ENCODE data around the gene ETFRF1.

The ETFRF1 gene

DNA sequence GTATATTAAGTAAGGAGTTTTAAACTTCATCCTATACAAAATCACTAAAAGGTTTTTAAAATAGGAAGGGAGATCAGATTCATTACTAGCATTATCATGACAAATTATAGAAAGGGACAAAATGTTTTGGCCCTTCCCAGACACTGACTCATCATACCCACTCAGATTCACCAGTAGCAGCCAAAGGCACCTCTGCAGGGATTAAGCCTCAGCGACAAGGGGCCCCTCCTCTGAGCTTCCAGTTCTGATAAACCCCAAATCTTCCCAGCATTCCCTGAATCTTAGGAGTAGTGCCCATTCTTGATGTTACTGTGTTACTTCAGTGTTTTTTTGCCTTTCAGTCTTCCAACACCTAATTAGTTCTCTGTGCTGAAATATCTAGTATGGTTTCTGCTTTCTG lies 41.2 kb downstream of the ETFRF1 start:
- DNase-seq: no peak

DNA sequence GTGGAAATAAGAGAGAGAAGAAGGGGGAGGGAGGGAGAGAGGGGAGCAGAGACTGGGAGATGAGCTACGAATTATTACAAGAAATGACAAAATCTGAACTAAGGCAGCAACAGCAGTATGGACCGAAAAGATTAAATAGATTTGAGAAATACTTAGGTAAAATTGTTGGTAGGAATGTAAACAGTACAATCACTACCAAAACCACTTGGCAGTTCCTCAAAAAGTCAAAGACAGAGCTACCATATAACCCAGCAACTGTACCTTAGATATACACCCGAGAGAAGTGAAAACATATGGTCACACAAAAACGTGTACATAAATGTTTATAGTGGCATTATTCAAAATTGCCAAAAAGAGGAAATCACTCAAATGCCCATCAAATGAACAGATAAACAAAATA lies 41.6 kb downstream of the ETFRF1 start:
- no peak for DNase-seq

DNA sequence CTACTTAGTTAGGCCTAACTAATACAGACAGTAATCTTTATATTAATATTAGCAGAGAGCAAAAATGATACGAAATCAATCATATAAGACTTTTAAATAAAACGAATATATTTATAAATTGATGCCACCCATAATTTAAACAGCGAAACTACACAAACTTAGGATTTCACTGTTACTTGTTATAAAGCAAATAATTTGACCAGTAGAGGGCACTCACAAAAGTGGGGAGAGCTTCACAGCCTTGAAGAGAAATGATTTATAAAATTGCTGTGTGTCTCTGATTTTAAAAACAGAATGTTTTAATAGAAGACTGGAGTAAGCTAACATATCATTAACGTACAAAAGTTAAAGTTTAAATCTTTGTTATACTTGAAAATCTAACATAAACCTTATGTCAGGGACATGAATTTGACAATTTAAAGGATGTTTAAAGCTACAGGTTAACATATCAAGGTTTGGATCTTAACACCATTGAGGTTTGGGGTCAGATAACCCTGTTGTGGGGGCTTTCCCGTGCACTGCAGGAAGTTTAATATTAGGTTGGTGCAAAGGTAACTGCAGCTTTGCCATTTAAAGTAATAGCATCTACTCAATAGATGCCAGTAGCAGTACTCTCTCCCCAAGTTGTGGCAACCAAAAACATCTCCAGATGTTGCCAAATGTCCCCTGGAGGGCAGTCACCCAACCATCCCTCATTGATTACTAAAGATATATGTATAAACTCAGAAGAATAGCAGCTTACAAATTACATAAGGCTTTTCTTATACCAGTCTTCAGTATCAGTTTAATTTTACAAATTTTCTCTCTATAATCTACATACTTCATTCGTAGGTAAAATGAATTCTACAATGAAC lies 46.4 kb downstream of the ETFRF1 start:
- peak; percentile 36 for DNase-seq

- no peak for DNase-seq
Observed at GRCh38 chr12:25242981-25243679, 48.1 kb downstream of the ETFRF1 start.

GRCh38 chr12:25243680-25243990 lies 48.6 kb downstream of the ETFRF1 start:
- DNase-seq: no peak

- no peak for DNase-seq
Observed at GRCh38 chr12:25245491-25245890, 50.5 kb downstream of the ETFRF1 start.

DNA sequence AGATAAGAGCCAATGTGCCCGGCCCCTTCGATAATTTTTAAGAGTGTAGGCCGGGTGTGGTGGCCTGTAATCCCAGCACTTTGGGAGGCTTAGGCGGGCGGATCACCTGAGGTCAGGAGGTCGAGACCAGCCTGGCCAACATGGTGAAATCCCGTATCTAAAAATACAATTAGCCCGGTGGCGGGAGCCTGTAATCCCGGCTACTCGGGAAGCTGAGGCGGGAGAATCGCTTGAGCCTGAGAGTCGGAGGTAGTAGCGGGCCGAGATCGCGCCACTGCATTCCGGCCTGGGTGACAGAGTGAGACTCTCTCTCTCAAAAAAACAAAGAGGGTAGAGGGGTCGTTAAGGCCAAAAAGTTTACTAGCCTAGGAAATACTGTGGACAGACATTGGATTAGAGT lies 53.1 kb downstream of the ETFRF1 start:
- DNase-seq: no peak

GRCh38 chr12:25248732-25249131 lies 53.7 kb downstream of the ETFRF1 start:
- DNase-seq: no peak

DNA sequence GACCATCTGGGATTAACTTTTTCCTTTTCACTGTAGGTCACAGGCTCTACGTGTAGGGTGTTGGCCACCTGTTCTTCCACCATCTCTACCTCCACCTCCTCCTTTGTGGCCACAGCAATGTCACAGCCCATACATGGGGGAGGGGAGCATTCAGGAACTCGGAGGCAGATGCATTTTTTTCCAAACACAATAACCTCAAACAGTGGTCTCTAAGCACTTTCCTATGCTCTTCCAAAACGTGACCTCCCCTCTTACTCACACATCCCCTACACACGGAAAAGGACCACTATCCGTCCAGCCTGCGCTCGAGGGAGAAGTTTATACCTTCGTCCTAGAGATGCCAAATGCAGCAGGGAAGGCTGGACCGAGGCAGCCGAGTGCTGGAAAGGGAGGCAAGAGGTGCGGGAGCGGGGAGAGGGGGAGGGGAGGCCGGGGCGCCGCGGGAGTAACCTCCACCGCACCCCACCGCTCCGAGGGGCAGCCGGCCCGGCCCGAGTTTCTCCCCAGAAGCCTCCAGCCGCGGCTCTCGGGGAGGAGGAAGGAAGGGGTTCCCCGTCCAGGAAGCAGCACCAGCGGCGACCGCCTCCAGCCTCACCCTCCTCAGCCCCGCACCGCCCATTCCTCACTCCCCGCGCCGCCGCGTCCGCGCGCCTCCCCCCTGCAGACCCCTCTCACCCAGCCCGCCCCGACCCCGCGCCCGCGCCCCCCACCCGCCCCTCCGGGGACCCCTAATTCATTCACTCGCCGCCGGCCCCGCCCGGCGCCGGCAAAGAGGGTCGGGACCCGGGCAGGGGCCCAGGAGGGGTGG lies 55.1 kb downstream of the ETFRF1 start:
- DNase-seq: peak; percentile 46

- DNase-seq: peak; percentile 97
Observed at GRCh38 chr12:25250744-25251730, 56.0 kb downstream of the ETFRF1 start, which contains the start of gene KRAS. Gene KRAS (minus strand): TSS chr12:25250929.

GRCh38 chr12:25251769-25252168 lies 56.7 kb downstream of the ETFRF1 start:
- DNase-seq: no peak

DNA sequence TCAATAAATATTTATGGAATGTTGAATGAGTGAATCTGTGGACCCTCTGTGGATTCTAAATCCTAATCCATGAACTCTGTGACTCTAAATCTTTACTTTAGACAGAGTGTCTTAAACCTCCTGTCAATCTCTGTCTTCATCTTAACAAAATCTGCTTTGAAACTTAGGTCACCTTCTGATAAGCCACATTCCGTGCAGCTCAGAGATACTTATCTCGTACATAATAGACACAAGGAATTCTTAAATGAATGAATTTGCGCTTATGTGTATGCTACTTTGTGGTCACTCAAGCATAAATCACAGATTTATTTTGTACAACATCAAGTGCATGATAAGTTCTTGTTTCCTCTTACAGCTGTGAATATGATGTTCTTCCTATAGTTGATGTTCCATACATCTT lies 57.9 kb downstream of the ETFRF1 start:
- DNase-seq: no peak

DNA sequence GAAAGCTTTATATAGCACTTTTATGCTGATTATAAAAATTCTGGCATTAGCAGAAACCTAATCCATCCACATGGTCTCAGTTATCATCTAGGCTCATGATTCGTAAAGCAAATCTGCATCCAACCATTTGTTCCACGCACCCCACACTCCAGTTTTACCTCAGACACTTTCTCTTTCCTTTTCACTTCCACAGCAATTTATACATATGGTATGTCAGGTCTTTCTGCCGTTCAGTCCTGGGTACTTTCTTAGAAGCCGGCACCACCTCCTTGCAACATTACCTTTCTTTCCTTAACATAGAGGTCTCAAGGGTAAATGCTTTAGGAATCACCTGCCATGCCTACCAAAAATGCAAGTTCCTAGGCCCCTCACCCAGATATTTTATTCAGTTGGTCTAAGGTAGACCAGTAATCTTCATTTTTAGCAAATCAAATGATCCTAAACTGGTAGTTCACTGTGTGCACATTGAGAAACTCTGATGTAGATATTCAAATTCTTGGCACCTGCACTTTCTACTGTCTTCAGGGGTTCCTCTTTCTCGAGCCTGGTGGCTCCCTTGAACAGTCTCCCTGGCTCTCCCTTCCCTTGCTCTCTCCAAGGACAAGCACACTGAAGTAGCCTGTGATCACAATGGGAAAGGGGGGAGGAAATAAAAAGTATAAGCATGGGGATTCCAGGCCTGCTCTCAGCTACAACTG lies 58.5 kb downstream of the ETFRF1 start:
- DNase-seq: no peak

- no peak for DNase-seq
Observed at GRCh38 chr12:25254271-25254880, 59.3 kb downstream of the ETFRF1 start.
